Measurements from ENCODE around the gene HS3ST2. TPM values are rescaled to one million over a fixed set of nuclear protein-coding genes. Genes with fewer than 3 reads are reported as not detected.

Gene HS3ST2
- total and polyA plus RNA-seq, 10 donors: 0.09 to 2.7 (median 0.21) TPM; not detected in 5

GRCh38 chr16:22927306-22927705 is 113.3 kb downstream of the HS3ST2 start:
- TF ChIP-seq POLR2A (IDR thresholded peaks at IDR 0.05): no peak
- TF ChIP-seq POLR2AphosphoS5 (IDR thresholded peaks at IDR 0.05): no peak
- TF ChIP-seq, protein P1, sequence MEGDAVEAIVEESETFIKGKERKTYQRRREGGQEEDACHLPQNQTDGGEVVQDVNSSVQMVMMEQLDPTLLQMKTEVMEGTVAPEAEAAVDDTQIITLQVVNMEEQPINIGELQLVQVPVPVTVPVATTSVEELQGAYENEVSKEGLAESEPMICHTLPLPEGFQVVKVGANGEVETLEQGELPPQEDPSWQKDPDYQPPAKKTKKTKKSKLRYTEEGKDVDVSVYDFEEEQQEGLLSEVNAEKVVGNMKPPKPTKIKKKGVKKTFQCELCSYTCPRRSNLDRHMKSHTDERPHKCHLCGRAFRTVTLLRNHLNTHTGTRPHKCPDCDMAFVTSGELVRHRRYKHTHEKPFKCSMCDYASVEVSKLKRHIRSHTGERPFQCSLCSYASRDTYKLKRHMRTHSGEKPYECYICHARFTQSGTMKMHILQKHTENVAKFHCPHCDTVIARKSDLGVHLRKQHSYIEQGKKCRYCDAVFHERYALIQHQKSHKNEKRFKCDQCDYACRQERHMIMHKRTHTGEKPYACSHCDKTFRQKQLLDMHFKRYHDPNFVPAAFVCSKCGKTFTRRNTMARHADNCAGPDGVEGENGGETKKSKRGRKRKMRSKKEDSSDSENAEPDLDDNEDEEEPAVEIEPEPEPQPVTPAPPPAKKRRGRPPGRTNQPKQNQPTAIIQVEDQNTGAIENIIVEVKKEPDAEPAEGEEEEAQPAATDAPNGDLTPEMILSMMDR (IDR thresholded peaks at IDR 0.05 in 8 of 11, conservative IDR thresholded peaks at IDR 0.05 in 3 of 11): no peak
- Histone ChIP-seq H3K36me3 (no peaks in the 10 kb centered on the region), H3K4me1 (peaks cover 0 to 2% (median under 1%) of the 10 kb centered on the region in 6 donors), H3K27ac (no peak overlapping the region), H3K4me3 (no peak overlapping the region), H3K9me3 (peaks cover 0 to 3% (median 0%) of the 10 kb centered on the region in 8 donors), H3K27me3 (replicated peaks in 1 of 7) (peaks cover 0 to 17% (median 0%) of the 10 kb centered on the region in 7 donors)
- intact Hi-C loops (cut with DNase I; ENCODE audit: low total_unique reads): no loop called here
- no peak for DNase-seq
- 57 to 70% (median 66%) methylated on average over 3 of the region's 3 CpGs for WGBS, 5 donors

- intact Hi-C loops (cut with DNase I; ENCODE audit: low total_unique reads): no loop called here
- Histone ChIP-seq H3K9me3 (no peaks in the 10 kb centered on the region), H3K27me3 (replicated peaks in 1 of 7) (peaks cover 0 to 17% (median 0%) of the 10 kb centered on the region in 7 donors), H3K36me3 (no peaks in the 10 kb centered on the region), H3K4me1 (peaks cover 6 to 19% (median 16%) of the 10 kb centered on the region in 6 donors), H3K4me3 (no peak overlapping the region), H3K27ac (no peak overlapping the region)
- TF ChIP-seq POLR2A (IDR thresholded peaks at IDR 0.05) (no peak), POLR2AphosphoS5 (IDR thresholded peaks at IDR 0.05) (no peak)
- TF ChIP-seq, protein P1 (IDR thresholded peaks at IDR 0.05 in 8 of 11, conservative IDR thresholded peaks at IDR 0.05 in 3 of 11): no peak
- no peak for DNase-seq
- 48 to 70% (median 55%) methylated on average over 5 of the region's 5 CpGs for WGBS, 5 donors
Measured at GRCh38 chr16:22928882-22929435, 115.0 kb downstream of the HS3ST2 start.

GRCh38 chr16:22929461-22929860 is 115.5 kb downstream of the HS3ST2 start:
- no peak overlapping the region for H3K4me3 ChIP-seq
- H3K27me3 ChIP-seq (replicated peaks in 1 of 7): peaks cover 0 to 17% (median 0%) of the 10 kb centered on the region in 7 donors
- H3K36me3 ChIP-seq: no peaks in the 10 kb centered on the region
- no peaks in the 10 kb centered on the region for H3K9me3 ChIP-seq
- TF ChIP-seq, protein P1 (IDR thresholded peaks at IDR 0.05 in 8 of 11, conservative IDR thresholded peaks at IDR 0.05 in 3 of 11): no peak
- TF ChIP-seq POLR2A (IDR thresholded peaks at IDR 0.05) (no peak), POLR2AphosphoS5 (IDR thresholded peaks at IDR 0.05) (no peak)
- DNase-seq: no peak
- H3K4me1 ChIP-seq: peaks cover 6 to 23% (median 16%) of the 10 kb centered on the region in 6 donors
- H3K27ac ChIP-seq: no peak overlapping the region
- 68 to 89% (median 78%) methylated on average over 3 of the region's 3 CpGs for WGBS, 5 donors
- intact Hi-C loops (cut with DNase I; ENCODE audit: low total_unique reads): no loop called here

DNA sequence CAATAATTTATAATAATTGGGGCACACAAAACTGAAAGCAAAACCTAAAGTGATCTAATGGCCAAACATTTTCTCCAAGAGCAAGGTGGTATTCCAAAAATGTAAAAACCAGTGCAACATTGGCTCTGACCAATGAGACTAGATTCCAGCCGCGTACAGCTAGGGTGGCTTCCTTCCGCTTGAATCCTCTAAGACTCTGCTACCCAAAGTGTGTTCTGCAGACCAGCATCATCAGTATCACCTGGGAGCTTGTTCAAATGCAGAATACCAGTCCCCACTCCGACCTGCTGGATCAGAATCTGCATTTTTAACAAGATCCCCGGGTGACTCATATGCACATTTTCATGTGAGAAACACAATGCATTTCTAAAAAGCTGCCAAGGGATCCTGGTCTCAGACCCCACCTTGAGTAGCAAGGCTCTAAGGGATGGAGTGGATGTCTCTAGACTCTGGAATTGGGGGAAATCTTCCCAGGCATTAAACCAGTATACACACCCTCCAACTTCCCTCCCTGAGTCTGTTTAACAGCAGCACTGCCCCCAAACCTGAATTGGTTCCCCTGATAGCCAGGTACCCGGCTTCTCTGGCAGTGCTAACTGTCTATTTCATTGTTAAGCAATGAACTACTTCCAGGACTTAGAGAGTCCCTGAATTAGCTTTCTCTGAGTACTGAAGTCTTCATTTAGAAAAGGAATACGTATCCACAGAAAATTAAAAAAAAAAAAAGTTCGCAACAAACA is 118.2 kb downstream of the HS3ST2 start:
- peaks cover 6 to 26% (median 17%) of the 10 kb centered on the region in 6 donors for H3K4me1 ChIP-seq
- DNase-seq: no peak
- no peak overlapping the region for H3K4me3 ChIP-seq
- H3K9me3 ChIP-seq: no peaks in the 10 kb centered on the region
- TF ChIP-seq, protein P1 (IDR thresholded peaks at IDR 0.05 in 8 of 11, conservative IDR thresholded peaks at IDR 0.05 in 3 of 11): no peak
- no peak for TF ChIP-seq POLR2A (IDR thresholded peaks at IDR 0.05)
- TF ChIP-seq POLR2AphosphoS5 (IDR thresholded peaks at IDR 0.05): no peak
- H3K27ac ChIP-seq: no peak overlapping the region
- H3K36me3 ChIP-seq: no peaks in the 10 kb centered on the region
- peaks cover 0 to 5% (median 0%) of the 10 kb centered on the region in 7 donors for H3K27me3 ChIP-seq (replicated peaks in 1 of 7)
- 67 to 77% (median 71%) methylated on average over 7 to 8 of the region's 8 CpGs for WGBS, 5 donors
- intact Hi-C loops (cut with DNase I; ENCODE audit: low total_unique reads): no loop called here

Measured in spleen (tissue), 11 donors.